Measurements from ENCODE around the gene CHCHD4. TPM values are rescaled to one million over a fixed set of nuclear protein-coding genes. Genes with fewer than 3 reads are reported as not detected.

CHCHD4 gene
- polyA plus RNA-seq, 1 of the 3 experiments (the other 2 are of a cell fraction) = 15.4 TPM

DNA sequence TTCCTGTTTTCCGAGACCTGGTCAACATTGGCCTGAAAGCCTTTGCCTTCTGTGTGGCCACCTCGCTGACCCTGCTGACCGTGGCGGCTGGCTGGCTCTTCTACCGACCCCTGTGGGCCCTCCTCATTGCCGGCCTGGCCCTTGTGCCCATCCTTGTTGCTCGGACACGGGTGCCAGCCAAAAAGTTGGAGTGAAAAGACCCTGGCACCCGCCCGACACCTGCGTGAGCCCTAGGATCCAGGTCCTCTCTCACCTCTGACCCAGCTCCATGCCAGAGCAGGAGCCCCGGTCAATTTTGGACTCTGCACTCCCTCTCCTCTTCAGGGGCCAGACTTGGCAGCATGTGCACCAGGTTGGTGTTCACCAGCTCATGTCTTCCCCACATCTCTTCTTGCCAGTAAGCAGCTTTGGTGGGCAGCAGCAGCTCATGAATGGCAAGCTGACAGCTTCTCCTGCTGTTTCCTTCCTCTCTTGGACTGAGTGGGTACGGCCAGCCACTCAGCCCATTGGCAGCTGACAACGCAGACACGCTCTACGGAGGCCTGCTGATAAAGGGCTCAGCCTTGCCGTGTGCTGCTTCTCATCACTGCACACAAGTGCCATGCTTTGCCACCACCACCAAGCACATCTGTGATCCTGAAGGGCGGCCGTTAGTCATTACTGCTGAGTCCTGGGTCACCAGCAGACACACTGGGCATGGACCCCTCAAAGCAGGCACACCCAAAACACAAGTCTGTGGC, 17.1 kb upstream of the CHCHD4 start (continued):
- TF ChIP-seq, protein P1, sequence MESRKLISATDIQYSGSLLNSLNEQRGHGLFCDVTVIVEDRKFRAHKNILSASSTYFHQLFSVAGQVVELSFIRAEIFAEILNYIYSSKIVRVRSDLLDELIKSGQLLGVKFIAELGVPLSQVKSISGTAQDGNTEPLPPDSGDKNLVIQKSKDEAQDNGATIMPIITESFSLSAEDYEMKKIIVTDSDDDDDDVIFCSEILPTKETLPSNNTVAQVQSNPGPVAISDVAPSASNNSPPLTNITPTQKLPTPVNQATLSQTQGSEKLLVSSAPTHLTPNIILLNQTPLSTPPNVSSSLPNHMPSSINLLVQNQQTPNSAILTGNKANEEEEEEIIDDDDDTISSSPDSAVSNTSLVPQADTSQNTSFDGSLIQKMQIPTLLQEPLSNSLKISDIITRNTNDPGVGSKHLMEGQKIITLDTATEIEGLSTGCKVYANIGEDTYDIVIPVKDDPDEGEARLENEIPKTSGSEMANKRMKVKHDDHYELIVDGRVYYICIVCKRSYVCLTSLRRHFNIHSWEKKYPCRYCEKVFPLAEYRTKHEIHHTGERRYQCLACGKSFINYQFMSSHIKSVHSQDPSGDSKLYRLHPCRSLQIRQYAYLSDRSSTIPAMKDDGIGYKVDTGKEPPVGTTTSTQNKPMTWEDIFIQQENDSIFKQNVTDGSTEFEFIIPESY (IDR thresholded peaks at IDR 0.05; ENCODE audit: borderline replicate concordance, low read depth) = no peak
- TF ChIP-seq RFX5 (IDR thresholded peaks at IDR 0.05; ENCODE audit: low read length) (no peak), GABPA (IDR thresholded peaks at IDR 0.05; ENCODE audit: low read depth) (no peak), NFIC (IDR thresholded peaks at IDR 0.05; ENCODE audit: borderline replicate concordance) (no peak), YY1 (IDR thresholded peaks at IDR 0.05; ENCODE audit: low read depth) (no peak), MEF2A (IDR thresholded peaks at IDR 0.05; ENCODE audit: borderline replicate concordance, low read depth) (no peak), SMC3 (IDR thresholded peaks at IDR 0.05; ENCODE audit: low read depth, low read length) (no peak), GATA2 (CRISPR knock-in tag; IDR thresholded peaks at IDR 0.05) (no peak), FOXJ3 (CRISPR knock-in tag; IDR thresholded peaks at IDR 0.05) (no peak)
- TF ChIP-seq, protein P2, sequence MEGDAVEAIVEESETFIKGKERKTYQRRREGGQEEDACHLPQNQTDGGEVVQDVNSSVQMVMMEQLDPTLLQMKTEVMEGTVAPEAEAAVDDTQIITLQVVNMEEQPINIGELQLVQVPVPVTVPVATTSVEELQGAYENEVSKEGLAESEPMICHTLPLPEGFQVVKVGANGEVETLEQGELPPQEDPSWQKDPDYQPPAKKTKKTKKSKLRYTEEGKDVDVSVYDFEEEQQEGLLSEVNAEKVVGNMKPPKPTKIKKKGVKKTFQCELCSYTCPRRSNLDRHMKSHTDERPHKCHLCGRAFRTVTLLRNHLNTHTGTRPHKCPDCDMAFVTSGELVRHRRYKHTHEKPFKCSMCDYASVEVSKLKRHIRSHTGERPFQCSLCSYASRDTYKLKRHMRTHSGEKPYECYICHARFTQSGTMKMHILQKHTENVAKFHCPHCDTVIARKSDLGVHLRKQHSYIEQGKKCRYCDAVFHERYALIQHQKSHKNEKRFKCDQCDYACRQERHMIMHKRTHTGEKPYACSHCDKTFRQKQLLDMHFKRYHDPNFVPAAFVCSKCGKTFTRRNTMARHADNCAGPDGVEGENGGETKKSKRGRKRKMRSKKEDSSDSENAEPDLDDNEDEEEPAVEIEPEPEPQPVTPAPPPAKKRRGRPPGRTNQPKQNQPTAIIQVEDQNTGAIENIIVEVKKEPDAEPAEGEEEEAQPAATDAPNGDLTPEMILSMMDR (IDR thresholded peaks at IDR 0.05) = no peak

DNA sequence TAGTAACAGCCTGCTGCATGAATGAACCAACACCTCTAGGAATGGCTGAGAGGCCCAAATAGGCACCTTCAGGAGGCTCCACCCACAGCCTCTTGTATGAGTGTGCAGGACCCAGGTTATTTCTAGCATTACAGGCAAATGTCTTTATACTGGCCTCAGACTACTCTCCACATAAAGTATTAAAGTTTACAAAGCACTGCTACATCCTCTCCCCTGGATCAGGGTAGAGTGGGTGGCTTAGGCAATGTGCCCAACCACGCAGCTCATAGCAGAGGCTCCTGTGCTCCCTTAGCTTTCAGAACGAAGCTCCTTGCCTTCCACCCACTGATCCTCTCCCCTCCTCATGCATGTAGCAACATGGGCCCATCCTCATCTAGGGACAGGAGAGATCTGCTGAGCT, 16.5 kb upstream of the CHCHD4 start:
- Histone ChIP-seq H3F3A (replicated peaks; ENCODE audit: insufficient read depth) (peaks cover 43% of the 10 kb centered on the region), H3K36me3 (replicated peaks in 1 of 2; ENCODE audit: control insufficient read depth in 1 of 2, insufficient read depth in 2 of 2, low read length in 1 of 2) (peaks cover 13 to 69% of the 10 kb centered on the region in 2 experiments), H3K27me3 (ENCODE audit: insufficient read depth) (no peaks in the 10 kb centered on the region), H3K27ac (ENCODE audit: low read depth in 2 of 2, low read length in 1 of 2) (peak overlapping the region in 1 of 2 experiments; percentile 100; a peak in 1 of 4 replicates), H3K4me3 (ENCODE audit: low read depth in 2 of 2, low read length in 1 of 2) (no peak overlapping the region), H3K4me1 (ENCODE audit: control insufficient read depth in 1 of 2, insufficient read depth in 2 of 2, low read depth in 1 of 2, low read length in 1 of 2) (peaks cover 15 to 27% of the 10 kb centered on the region in 2 experiments), H4K20me1 (ENCODE audit: insufficient read depth) (no peaks in the 10 kb centered on the region), H3K79me2 (ENCODE audit: insufficient read depth) (no peaks in the 10 kb centered on the region; the same call in 1 of the 2 replicates), H3K9me2 (no peaks in the 10 kb centered on the region), H3K4me2 (no peak overlapping the region), H3K9ac (no peak overlapping the region), H2AFZ (ENCODE audit: low read depth) (no peak overlapping the region), H3K9me3 (no peaks in the 10 kb centered on the region)
- ChIA-PET CTCF (interaction anchor here (0.8 kb wide), 1 partner anchor 10 kb away, joined by 3 read pairs; no protein-coding TSS in a partner anchor), POLR2A (interaction anchor here (0.6 to 1.1 kb wide), 2 partner anchors 17 to 76 kb away, joined by 3 to 4 read pairs; partner anchors contain the start of gene CHCHD4)
- no peak for DNase-seq
- TF ChIP-seq NFIC (IDR thresholded peaks at IDR 0.05; ENCODE audit: borderline replicate concordance) = no peak
- no peak for TF ChIP-seq FOXM1 (IDR thresholded peaks at IDR 0.05; ENCODE audit: low read depth)
- TF ChIP-seq, protein P3, sequence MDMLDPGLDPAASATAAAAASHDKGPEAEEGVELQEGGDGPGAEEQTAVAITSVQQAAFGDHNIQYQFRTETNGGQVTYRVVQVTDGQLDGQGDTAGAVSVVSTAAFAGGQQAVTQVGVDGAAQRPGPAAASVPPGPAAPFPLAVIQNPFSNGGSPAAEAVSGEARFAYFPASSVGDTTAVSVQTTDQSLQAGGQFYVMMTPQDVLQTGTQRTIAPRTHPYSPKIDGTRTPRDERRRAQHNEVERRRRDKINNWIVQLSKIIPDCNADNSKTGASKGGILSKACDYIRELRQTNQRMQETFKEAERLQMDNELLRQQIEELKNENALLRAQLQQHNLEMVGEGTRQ (IDR thresholded peaks at IDR 0.05; ENCODE audit: borderline replicate concordance, low read depth, low read length) = no peak
- TF ChIP-seq, protein P2 (IDR thresholded peaks at IDR 0.05) = no peak
- TF ChIP-seq, protein P4, sequence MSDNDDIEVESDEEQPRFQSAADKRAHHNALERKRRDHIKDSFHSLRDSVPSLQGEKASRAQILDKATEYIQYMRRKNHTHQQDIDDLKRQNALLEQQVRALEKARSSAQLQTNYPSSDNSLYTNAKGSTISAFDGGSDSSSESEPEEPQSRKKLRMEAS (IDR thresholded peaks at IDR 0.05; ENCODE audit: low read depth) = no peak
- TF ChIP-seq, protein P5, sequence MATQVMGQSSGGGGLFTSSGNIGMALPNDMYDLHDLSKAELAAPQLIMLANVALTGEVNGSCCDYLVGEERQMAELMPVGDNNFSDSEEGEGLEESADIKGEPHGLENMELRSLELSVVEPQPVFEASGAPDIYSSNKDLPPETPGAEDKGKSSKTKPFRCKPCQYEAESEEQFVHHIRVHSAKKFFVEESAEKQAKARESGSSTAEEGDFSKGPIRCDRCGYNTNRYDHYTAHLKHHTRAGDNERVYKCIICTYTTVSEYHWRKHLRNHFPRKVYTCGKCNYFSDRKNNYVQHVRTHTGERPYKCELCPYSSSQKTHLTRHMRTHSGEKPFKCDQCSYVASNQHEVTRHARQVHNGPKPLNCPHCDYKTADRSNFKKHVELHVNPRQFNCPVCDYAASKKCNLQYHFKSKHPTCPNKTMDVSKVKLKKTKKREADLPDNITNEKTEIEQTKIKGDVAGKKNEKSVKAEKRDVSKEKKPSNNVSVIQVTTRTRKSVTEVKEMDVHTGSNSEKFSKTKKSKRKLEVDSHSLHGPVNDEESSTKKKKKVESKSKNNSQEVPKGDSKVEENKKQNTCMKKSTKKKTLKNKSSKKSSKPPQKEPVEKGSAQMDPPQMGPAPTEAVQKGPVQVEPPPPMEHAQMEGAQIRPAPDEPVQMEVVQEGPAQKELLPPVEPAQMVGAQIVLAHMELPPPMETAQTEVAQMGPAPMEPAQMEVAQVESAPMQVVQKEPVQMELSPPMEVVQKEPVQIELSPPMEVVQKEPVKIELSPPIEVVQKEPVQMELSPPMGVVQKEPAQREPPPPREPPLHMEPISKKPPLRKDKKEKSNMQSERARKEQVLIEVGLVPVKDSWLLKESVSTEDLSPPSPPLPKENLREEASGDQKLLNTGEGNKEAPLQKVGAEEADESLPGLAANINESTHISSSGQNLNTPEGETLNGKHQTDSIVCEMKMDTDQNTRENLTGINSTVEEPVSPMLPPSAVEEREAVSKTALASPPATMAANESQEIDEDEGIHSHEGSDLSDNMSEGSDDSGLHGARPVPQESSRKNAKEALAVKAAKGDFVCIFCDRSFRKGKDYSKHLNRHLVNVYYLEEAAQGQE (IDR thresholded peaks at IDR 0.05; ENCODE audit: low read depth, low read length) = no peak
- no peak for TF ChIP-seq MEF2A (IDR thresholded peaks at IDR 0.05; ENCODE audit: borderline replicate concordance, low read depth)
- WGBS (ENCODE audit: low lambda C conversion rate) = 92% methylated on average over 2 of the region's 2 CpGs
